Activated T-helper 1 cell treated with anti-CD3 and anti-CD28 coated beads, Interleukin-12 subunit alpha, Interleukin-12 subunit beta, Interleukin-2, Interleukin-4 antibody, amounts not matched to agents 30 ng/mL and 10 ng/mL and 1 ng/mL, durations not matched to agents 14 hours and 24 hours and 36 hours (primary cell): ENCODE data around the gene EXD3. TPM values are rescaled to one million over a fixed set of nuclear protein-coding genes. Genes with fewer than 3 reads are reported as not detected.
"Not testable (repeated sequence)": the region's sequence is repeated elsewhere in the genome, so short reads cannot be mapped to it uniquely, and the experiment has no call there.

ENCODE experiments used
- DNase-seq: peaks from one replicate; pipeline ENCODE4 v3.0.0; 2021; ENCODE audit warnings: low spot score
- H3K27ac Mint-ChIP-seq: one replicate; pipeline ENCODE4 v1.8.0; 2021; ENCODE audit warnings: mild to moderate bottlenecking, mixed read lengths
- H3K27me3 Mint-ChIP-seq: one replicate; pipeline ENCODE4 v1.8.0; 2022; ENCODE audit warnings: mild to moderate bottlenecking, moderate library complexity, mixed read lengths; ENCODE audit not compliant: insufficient read depth
- H3K36me3 Mint-ChIP-seq: one replicate; pipeline ENCODE4 v1.8.0; 2021; ENCODE audit warnings: low read depth, mixed read lengths
- H3K4me1 Mint-ChIP-seq: one replicate; pipeline ENCODE4 v1.8.0; 2021; ENCODE audit warnings: low read depth, mixed read lengths
- H3K4me3 Mint-ChIP-seq: one replicate; pipeline ENCODE4 v1.8.0; 2021; ENCODE audit warnings: mild to moderate bottlenecking, moderate library complexity, mixed read lengths
- H3K9me3 Mint-ChIP-seq: one replicate; pipeline ENCODE4 v1.8.0; 2021; ENCODE audit warnings: mixed read lengths
- intact Hi-C: fragments of 100-400 bp; cut with micrococcal nuclease; formaldehyde crosslinking; loops from one replicate; pipeline ENCODE4 v1.15.1; 2024
- total RNA-seq: library from RNA; stranded (reverse); gene quantifications from 2 replicates; pipeline ENCODE4 v1.2.3, GENCODE V29; 2022

Gene EXD3
- total RNA-seq, 1 donor from 2014 or later = 4.8 TPM

GRCh38 chr9:137456061-137456863 lies 33.3 kb upstream of the EXD3 start:
- Mint-ChIP-seq H3K27me3 (no peaks in the 10 kb centered on the region), H3K36me3 (peaks cover 3% of the 10 kb centered on the region), H3K4me3 (peak overlapping the region; percentile 66), H3K27ac (no peak overlapping the region), H3K4me1 (peaks cover 10% of the 10 kb centered on the region), H3K9me3 (no peaks in the 10 kb centered on the region)
- intact Hi-C loops = loop anchor here (10.0 kb wide), 1 partner anchor 651 kb away; the partner anchor contains the start of gene RABL6
- DNase-seq = no peak

GRCh38 chr9:137455359-137455991 lies 32.5 kb upstream of the EXD3 start:
- peaks cover 3% of the 10 kb centered on the region for H3K36me3 Mint-ChIP-seq
- no peaks in the 10 kb centered on the region for H3K27me3 Mint-ChIP-seq
- no peak for DNase-seq
- H3K9me3 Mint-ChIP-seq = no peaks in the 10 kb centered on the region
- intact Hi-C loops = loop anchor here (10.0 kb wide), 1 partner anchor 651 kb away; the partner anchor contains the start of gene RABL6
- peaks cover 10% of the 10 kb centered on the region for H3K4me1 Mint-ChIP-seq
- H3K4me3 Mint-ChIP-seq = peak overlapping the region; percentile 54
- no peak overlapping the region for H3K27ac Mint-ChIP-seq

DNA sequence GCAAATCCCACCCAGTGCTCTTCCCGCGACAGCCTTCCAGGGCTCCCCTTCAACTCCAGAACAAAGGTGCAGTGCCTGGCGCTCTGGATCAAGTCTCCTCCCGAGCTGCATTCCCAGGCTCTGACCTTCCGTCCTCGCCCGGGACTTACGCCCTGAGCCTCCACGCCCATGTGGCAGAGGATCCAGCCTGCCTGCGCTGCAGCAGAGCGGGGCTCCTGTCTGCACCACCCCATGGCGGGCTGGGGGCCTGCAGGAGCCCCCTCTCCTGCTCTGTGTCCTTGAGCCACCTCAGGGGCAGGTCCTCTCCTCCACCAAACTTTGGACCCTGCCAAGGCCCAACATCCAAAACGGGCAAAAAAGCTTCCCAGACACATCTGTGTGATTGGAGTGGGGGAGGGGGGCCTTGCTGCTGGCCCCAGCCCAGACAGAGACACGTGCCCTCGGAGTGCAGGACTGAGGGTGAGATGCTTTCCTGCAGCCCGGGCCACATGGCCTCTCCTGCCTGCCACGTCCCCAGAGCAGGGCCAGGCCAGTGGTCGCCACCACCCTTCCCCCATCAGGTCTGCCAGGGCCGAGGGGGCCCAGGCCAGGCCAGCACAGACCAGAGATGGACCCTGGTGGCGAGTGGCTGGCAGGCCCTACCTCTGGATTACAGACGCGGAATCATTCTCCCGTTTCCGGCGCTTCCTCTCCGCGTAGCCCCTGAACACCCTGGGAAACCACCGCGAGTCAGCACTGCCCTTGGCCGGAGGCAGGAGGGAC lies 31.8 kb upstream of the EXD3 start:
- Mint-ChIP-seq H3K4me1 (peaks cover 10% of the 10 kb centered on the region), H3K27me3 (no peaks in the 10 kb centered on the region), H3K9me3 (no peaks in the 10 kb centered on the region), H3K4me3 (peak overlapping the region; percentile 62), H3K27ac (no peak overlapping the region), H3K36me3 (peaks cover 3% of the 10 kb centered on the region)
- no peak for DNase-seq
- intact Hi-C loops = loop anchor here (5.0 to 10.0 kb wide), 3 partner anchors 432 to 972 kb away; partner anchors contain the start of genes RABL6 and SEC16A

- Mint-ChIP-seq H3K9me3 (no peaks in the 10 kb centered on the region), H3K36me3 (peaks cover 3% of the 10 kb centered on the region), H3K27ac (no peak overlapping the region), H3K4me3 (peak overlapping the region; percentile 62), H3K4me1 (peaks cover 10% of the 10 kb centered on the region), H3K27me3 (no peaks in the 10 kb centered on the region)
- intact Hi-C loops = loop anchor here (5.0 to 10.0 kb wide), 3 partner anchors 432 to 972 kb away; partner anchors contain the start of genes RABL6 and SEC16A
- peak; percentile 53 for DNase-seq
These were observed 31.2 kb upstream of the EXD3 start for GRCh38 chr9:137454145-137454596.

GRCh38 chr9:137453643-137454081 lies 30.7 kb upstream of the EXD3 start:
- Mint-ChIP-seq H3K4me3 (peak overlapping the region; percentile 49), H3K27me3 (no peaks in the 10 kb centered on the region), H3K36me3 (peaks cover 4% of the 10 kb centered on the region), H3K9me3 (no peaks in the 10 kb centered on the region), H3K27ac (no peak overlapping the region), H3K4me1 (peaks cover 10% of the 10 kb centered on the region)
- peak; percentile 59 for DNase-seq
- intact Hi-C loops = loop anchor here (1.0 to 10.0 kb wide), 4 partner anchors 8 to 971 kb away; partner anchors contain the start of genes RABL6 and SEC16A

DNA sequence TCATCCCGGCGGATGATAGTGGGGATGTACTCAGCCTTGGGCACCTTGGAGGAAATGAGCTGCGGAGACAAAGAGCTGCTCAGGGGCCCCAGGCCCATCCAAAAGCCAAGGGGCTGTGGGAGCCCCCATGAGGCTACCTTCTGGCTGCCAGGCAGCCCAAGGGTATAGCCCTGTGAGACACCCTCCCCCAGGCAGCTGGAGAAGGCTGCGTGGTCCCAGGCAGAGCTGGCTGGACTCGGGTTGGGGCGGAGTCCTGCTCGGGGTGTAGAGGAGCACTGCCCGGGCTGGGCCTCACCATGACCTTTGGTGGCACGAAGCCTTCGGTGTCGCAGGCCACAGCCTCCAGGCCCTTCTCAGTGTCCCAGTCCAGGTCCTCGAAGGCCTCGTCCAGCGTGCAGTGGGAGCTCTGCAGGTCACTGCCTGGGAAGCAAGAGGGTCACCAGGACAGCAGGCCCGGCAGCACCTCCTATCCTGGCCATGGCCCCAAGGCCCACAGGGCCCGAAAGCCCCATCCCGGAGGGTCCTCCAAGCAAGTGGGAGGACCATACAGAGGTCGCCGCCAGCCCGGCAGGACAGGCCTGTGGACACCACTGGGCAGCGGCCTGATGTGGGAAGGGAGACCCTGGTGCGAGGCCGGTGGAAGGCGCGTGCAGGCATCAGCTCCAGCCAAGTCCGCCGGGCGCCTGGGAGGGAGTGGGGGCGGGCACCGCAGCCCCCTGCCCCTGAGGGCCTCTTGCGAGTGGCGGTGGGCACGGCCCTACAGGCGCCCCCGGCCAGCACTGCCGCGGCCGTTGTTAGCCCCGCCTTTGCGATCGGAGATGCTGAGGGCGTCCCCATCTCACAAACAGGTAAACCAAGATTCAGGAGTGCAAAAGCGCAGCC lies 30.0 kb upstream of the EXD3 start:
- peaks cover 5% of the 10 kb centered on the region for H3K36me3 Mint-ChIP-seq
- intact Hi-C loops = loop anchor here (1.0 to 10.0 kb wide), 4 partner anchors 8 to 971 kb away; partner anchors contain the start of genes RABL6 and SEC16A
- no peak overlapping the region for H3K4me3 Mint-ChIP-seq
- peaks cover 10% of the 10 kb centered on the region for H3K4me1 Mint-ChIP-seq
- no peaks in the 10 kb centered on the region for H3K9me3 Mint-ChIP-seq
- H3K27me3 Mint-ChIP-seq = no peaks in the 10 kb centered on the region
- H3K27ac Mint-ChIP-seq = no peak overlapping the region
- no peak for DNase-seq

GRCh38 chr9:137452006-137452760 lies 29.2 kb upstream of the EXD3 start:
- Mint-ChIP-seq H3K4me3 (no peak overlapping the region), H3K27ac (no peak overlapping the region), H3K27me3 (no peaks in the 10 kb centered on the region), H3K36me3 (peaks cover 5% of the 10 kb centered on the region), H3K4me1 (peaks cover 10% of the 10 kb centered on the region), H3K9me3 (no peaks in the 10 kb centered on the region)
- no peak for DNase-seq
- intact Hi-C loops = loop anchor here (5.0 to 10.0 kb wide), 3 partner anchors 430 to 970 kb away; partner anchors contain the start of genes RABL6 and SEC16A

DNA sequence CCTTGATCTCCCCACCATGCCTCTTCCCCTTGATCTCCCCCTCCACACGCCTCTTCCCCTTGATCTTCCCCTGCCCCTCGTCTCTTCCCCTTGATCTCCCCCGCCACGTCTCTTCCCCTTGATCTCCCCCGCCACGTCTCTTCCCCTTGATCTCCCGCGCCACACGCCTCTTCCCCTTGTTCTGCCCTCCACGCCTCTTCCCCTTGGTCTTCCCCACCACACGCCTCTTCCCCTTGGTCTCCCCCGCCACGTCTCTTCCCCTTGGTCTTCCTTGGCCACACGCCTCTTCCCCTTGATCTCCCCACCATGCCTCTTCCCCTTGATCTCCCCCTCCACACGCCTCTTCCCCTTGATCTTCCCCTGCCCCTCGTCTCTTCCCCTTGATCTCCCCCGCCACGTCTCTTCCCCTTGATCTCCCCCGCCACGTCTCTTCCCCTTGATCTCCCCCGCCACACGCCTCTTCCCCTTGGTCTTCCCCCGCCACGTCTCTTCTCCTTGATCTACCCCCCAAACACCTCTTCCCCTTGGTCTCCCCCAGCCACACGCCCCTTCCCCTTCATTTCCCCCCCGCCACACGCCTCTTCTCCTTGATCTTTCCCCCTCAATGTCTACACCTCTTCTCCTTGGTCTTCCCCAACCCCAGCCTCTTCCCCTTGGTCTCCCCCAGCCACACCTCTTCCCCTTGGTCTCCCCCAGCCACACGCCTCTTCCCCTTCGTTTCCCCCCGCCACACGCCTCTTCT lies 28.5 kb upstream of the EXD3 start:
- not testable (repeated sequence) for H3K4me3 Mint-ChIP-seq, H3K4me1 Mint-ChIP-seq, DNase-seq, H3K9me3 Mint-ChIP-seq, H3K36me3 Mint-ChIP-seq, H3K27me3 Mint-ChIP-seq, H3K27ac Mint-ChIP-seq
- intact Hi-C loops = loop anchor here (5.0 to 10.0 kb wide), 3 partner anchors 429 to 969 kb away; partner anchors contain the start of genes RABL6 and SEC16A

DNA sequence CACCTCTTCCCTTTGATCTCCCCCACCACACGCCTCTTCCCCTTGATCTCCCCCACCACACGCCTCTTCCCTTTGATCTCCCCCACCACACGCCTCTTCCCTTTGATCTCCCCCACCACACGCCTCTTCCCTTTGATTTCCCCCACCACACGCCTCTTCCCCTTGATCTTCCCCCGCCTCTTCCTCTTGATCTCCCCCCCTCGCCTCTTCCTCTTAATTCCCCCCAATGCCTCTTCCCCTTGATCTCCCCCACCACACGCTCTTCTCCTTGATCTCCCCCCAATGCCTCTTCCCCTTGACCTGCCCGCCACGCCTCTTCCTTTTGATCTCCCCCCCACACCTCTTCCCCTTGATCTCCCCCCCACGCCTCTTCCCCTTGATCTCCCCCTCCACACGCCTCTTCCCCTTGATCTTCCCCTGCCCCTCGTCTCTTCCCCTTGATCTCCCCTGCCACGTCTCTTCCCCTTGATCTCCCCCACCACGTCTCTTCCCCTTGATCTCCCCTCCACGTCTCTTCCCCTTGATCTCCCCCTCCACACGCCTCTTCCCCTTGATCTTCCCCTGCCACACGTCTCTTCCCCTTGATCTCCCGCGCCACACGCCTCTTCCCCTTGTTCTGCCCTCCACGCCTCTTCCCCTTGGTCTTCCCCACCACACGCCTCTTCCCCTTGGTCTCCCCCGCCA lies 27.7 kb upstream of the EXD3 start:
- intact Hi-C loops = loop anchor here (5.0 to 10.0 kb wide), 3 partner anchors 428 to 968 kb away; partner anchors contain the start of genes RABL6 and SEC16A
- H3K9me3 Mint-ChIP-seq, H3K27me3 Mint-ChIP-seq, H3K36me3 Mint-ChIP-seq, H3K4me3 Mint-ChIP-seq, H3K4me1 Mint-ChIP-seq, DNase-seq, H3K27ac Mint-ChIP-seq: not testable (repeated sequence)

GRCh38 chr9:137449931-137450538 lies 27.1 kb upstream of the EXD3 start:
- Mint-ChIP-seq H3K27ac (no peak overlapping the region), H3K36me3 (peaks cover 3% of the 10 kb centered on the region), H3K4me3 (no peak overlapping the region), H3K9me3 (no peaks in the 10 kb centered on the region), H3K27me3 (no peaks in the 10 kb centered on the region), H3K4me1 (peaks cover 6% of the 10 kb centered on the region)
- intact Hi-C loops = loop anchor here (5.0 to 10.0 kb wide), 3 partner anchors 428 to 968 kb away; partner anchors contain the start of genes RABL6 and SEC16A
- no peak for DNase-seq
